CD14-positive monocyte (primary cell): ENCODE measurements around the gene SLA2. TPM values are rescaled to one million over a fixed set of nuclear protein-coding genes. Genes with fewer than 3 reads are reported as not detected.

Experiments used
- DNase-seq, 3 donors: peaks; one replicate each; pipeline ENCODE4 v3.0.0-alpha.2; 2011 to 2022
- H2AFZ ChIP-seq: 2 replicates; pipeline ENCODE4 v1.6.0; 2012; ENCODE audit warnings: mild to moderate bottlenecking, low read depth, low read length, inconsistent platforms; ENCODE audit not compliant: insufficient read depth, poor library complexity, severe bottlenecking
- H3K27ac ChIP-seq, 2 donors: 1 replicate in 1 of 2; 2 replicates in 1 of 2; pipeline ENCODE4 v1.5.1; 2012 to 2013; ENCODE audit warnings: low read length in 2 of 2, control low read depth in 1 of 2, inconsistent platforms in 1 of 2, low read depth in 1 of 2, mild to moderate bottlenecking in 1 of 2
- H3K27me3 ChIP-seq, 2 donors: one replicate each; pipeline versions ENCODE4 v1.6.0 to v1.6.1; 2011 to 2013; ENCODE audit warnings: low read length in 2 of 2; ENCODE audit not compliant: control insufficient read depth in 2 of 2, insufficient read depth in 2 of 2
- H3K36me3 ChIP-seq, 2 donors: replicated peaks in 1 of 2; 1 replicate in 1 of 2; 2 replicates in 1 of 2; pipeline versions ENCODE4 v1.5.1 to v1.6.1; 2012 to 2013; ENCODE audit warnings: low read length in 2 of 2, control low read depth in 1 of 2, inconsistent platforms in 1 of 2, mild to moderate bottlenecking in 1 of 2; ENCODE audit not compliant: insufficient read depth in 2 of 2, control insufficient read depth in 1 of 2
- H3K4me1 ChIP-seq, 2 donors: 1 replicate in 1 of 2; 2 replicates in 1 of 2; pipeline versions ENCODE4 v1.5.1 to v1.6.1; 2012 to 2013; ENCODE audit warnings: low read length in 2 of 2, control low read depth in 1 of 2, inconsistent platforms in 1 of 2, mild to moderate bottlenecking in 1 of 2, moderate library complexity in 1 of 2; ENCODE audit not compliant: insufficient read depth in 2 of 2, control insufficient read depth in 1 of 2
- H3K4me2 ChIP-seq: replicated peaks from 2 replicates; pipeline ENCODE3; 2012; ENCODE audit warnings: low read length, moderate library complexity, mild to moderate bottlenecking; ENCODE audit not compliant: poor library complexity, severe bottlenecking; ENCODE audit errors: extremely low read depth
- H3K4me3 ChIP-seq, 3 experiments: fragments of 200-600 bp in 1 of 3; sonication (generic) in 1 of 3; replicated peaks in 1 of 3; 1 replicate in 2 of 3; 2 replicates in 1 of 3; pipeline ENCODE4 v1.5.1; 2011 to 2013; ENCODE audit warnings: low read length in 3 of 3, mild to moderate bottlenecking in 3 of 3, control low read depth in 2 of 3, low read depth in 2 of 3, inconsistent platforms in 1 of 3, moderate library complexity in 1 of 3
- H3K79me2 ChIP-seq: 2 replicates; pipeline ENCODE4 v1.6.0; 2012; ENCODE audit warnings: mild to moderate bottlenecking, control low read depth, inconsistent platforms, low read length, moderate library complexity; ENCODE audit not compliant: insufficient read depth
- H3K9ac ChIP-seq: 2 replicates; pipeline ENCODE4 v1.6.0; 2017; ENCODE audit warnings: low read length, mild to moderate bottlenecking; ENCODE audit not compliant: insufficient read depth, poor library complexity, severe bottlenecking
- H3K9me3 ChIP-seq, 2 donors: replicated peaks in 1 of 2; 1 replicate in 1 of 2; 2 replicates in 1 of 2; pipeline versions ENCODE4 v1.5.1 to v1.6.1; 2012 to 2013; ENCODE audit warnings: low read length in 2 of 2, control low read depth in 1 of 2; ENCODE audit not compliant: control insufficient read depth in 1 of 2, insufficient read depth in 1 of 2
- H4K20me1 ChIP-seq: 2 replicates; pipeline ENCODE4 v1.6.0; 2012; ENCODE audit warnings: mild to moderate bottlenecking, low read length, control low read depth, moderate library complexity; ENCODE audit not compliant: insufficient read depth
- H3K27ac Mint-ChIP-seq, 7 donors: one replicate each; pipeline ENCODE4 v1.8.0; 2020; ENCODE audit warnings: mild to moderate bottlenecking in 7 of 7, mixed read lengths in 7 of 7, moderate library complexity in 6 of 7, inconsistent platforms in 2 of 7
- H3K27me3 Mint-ChIP-seq, 3 donors: one replicate each; pipeline ENCODE4 v1.8.0; 2021 to 2022; ENCODE audit warnings: low read depth in 3 of 3, mild to moderate bottlenecking in 3 of 3, mixed read lengths in 3 of 3, moderate library complexity in 3 of 3, inconsistent platforms in 1 of 3
- H3K36me3 Mint-ChIP-seq, 2 donors: one replicate each; pipeline ENCODE4 v1.8.0; 2020; ENCODE audit warnings: mixed read lengths in 2 of 2, inconsistent platforms in 1 of 2, mild to moderate bottlenecking in 1 of 2
- H3K4me1 Mint-ChIP-seq: one replicate; pipeline ENCODE4 v1.8.0; 2020; ENCODE audit warnings: mild to moderate bottlenecking, mixed read lengths
- H3K4me3 Mint-ChIP-seq, 2 donors: one replicate each; pipeline ENCODE4 v1.8.0; 2020; ENCODE audit warnings: mild to moderate bottlenecking in 2 of 2, mixed read lengths in 2 of 2, moderate library complexity in 1 of 2
- H3K9me3 Mint-ChIP-seq, 7 donors: one replicate each; pipeline ENCODE4 v1.8.0; 2020 to 2022; ENCODE audit warnings: mixed read lengths in 7 of 7, mild to moderate bottlenecking in 6 of 7, moderate library complexity in 6 of 7, inconsistent platforms in 2 of 7
- WGBS: methylation state at CpG from one replicate; pipeline ENCODE4 v1.1.5; 2013; ENCODE audit warnings: missing lambda C conversion rate; ENCODE audit not compliant: insufficient coverage; 5-methylcytosine and 5-hydroxymethylcytosine counted together
- intact Hi-C, 2 donors: fragments of 100-400 bp; cut with micrococcal nuclease; formaldehyde crosslinking; loops; one replicate each; pipeline versions ENCODE4 v1.15.0 to v1.15.1; 2023
- polyA plus RNA-seq, 3 donors: library from polyadenylated mRNA; depleted of rRNA in 1 of 3; unstranded in 2 of 3; stranded (reverse) in 1 of 3; fragments of 300-500 nt in 2 of 3; fragments of >200 nt in 1 of 3; fragmentation: Illumina TruSeq in 2 of 3; gene quantifications; 1 replicate in 2 of 3; 2 replicates in 1 of 3; pipeline ENCODE4 v1.2.3, GENCODE V29; 2012 to 2021
- TF ChIP-seq, protein P1 (sequence below): fragments of 200-600 bp; IDR thresholded peaks from one replicate; pipeline ENCODE4 v1.8.0; 2022; ENCODE audit warnings: antibody characterized with exemption, mild to moderate bottlenecking

The SLA2 gene
- polyA plus RNA-seq, 3 donors = 0.16 to 0.19 (median 0.17) TPM

DNA sequence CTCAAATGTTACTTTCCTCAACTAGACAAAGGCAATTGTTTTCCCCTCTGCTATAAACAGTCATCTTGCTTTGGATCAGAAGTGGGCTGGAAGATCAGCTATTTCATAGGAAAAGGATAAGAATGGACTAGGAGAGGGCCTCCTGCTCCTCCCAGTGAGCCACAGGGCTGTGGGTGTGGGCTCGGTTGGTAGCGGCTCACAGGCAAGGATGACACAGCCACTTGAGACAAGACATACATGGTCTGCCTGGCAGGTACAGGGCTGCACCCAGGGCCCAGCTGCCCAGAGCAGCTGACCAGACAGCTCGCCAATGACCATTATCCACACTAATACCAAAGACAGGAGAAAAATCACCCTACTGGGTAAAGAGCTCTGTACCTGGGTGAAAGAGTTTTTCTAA lies 9.0 kb upstream of the SLA2 start:
- no peak overlapping the region for H3K27ac ChIP-seq
- no peaks in the 10 kb centered on the region for H4K20me1 ChIP-seq
- no peak overlapping the region for H2AFZ ChIP-seq
- H3K4me1 Mint-ChIP-seq = peaks cover 8% of the 10 kb centered on the region
- H3K4me1 ChIP-seq = peaks cover 5 to 8% of the 10 kb centered on the region in 2 donors
- H3K4me3 ChIP-seq = no peak overlapping the region
- no peak overlapping the region for H3K4me2 ChIP-seq
- WGBS = 95% methylated on average over 2 of the region's 3 CpGs
- no peaks in the 10 kb centered on the region for H3K79me2 ChIP-seq
- peaks cover 31 to 49% of the 10 kb centered on the region in 2 donors for H3K36me3 Mint-ChIP-seq
- no peaks in the 10 kb centered on the region for H3K9me3 ChIP-seq
- H3K4me3 Mint-ChIP-seq = no peak overlapping the region
- intact Hi-C loops = no loop called here
- no peaks in the 10 kb centered on the region for H3K27me3 Mint-ChIP-seq
- H3K9me3 Mint-ChIP-seq = peaks cover 0 to 2% (median 0%) of the 10 kb centered on the region in 7 donors
- no peak overlapping the region for H3K27ac Mint-ChIP-seq
- H3K9ac ChIP-seq = no peak overlapping the region
- TF ChIP-seq, protein P1, sequence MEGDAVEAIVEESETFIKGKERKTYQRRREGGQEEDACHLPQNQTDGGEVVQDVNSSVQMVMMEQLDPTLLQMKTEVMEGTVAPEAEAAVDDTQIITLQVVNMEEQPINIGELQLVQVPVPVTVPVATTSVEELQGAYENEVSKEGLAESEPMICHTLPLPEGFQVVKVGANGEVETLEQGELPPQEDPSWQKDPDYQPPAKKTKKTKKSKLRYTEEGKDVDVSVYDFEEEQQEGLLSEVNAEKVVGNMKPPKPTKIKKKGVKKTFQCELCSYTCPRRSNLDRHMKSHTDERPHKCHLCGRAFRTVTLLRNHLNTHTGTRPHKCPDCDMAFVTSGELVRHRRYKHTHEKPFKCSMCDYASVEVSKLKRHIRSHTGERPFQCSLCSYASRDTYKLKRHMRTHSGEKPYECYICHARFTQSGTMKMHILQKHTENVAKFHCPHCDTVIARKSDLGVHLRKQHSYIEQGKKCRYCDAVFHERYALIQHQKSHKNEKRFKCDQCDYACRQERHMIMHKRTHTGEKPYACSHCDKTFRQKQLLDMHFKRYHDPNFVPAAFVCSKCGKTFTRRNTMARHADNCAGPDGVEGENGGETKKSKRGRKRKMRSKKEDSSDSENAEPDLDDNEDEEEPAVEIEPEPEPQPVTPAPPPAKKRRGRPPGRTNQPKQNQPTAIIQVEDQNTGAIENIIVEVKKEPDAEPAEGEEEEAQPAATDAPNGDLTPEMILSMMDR = no peak
- DNase-seq = no peak
- peaks cover 0 to 31% of the 10 kb centered on the region in 2 donors for H3K36me3 ChIP-seq
- no peaks in the 10 kb centered on the region for H3K27me3 ChIP-seq

DNA sequence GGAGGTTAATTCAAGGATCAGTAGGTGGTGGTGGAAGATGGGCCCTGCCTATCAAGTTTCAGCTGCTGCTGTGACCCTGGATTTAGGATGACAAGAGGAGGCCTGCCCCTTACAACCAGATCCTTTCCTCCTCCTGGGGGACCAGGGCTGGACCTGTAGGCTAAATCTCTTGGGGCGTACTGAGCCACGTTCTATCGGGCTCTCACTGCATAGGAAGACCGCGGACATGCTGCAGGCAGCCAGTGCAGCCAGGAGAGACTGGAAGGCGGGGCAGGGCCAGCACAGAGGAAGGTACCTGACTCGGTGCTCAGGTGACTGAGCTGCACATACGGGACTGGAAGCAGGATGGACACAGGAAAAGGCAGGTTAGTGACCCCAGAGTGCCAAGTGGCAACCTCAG lies 8.5 kb upstream of the SLA2 start:
- Mint-ChIP-seq H3K27ac (peak overlapping the region in 1 of 7 donors; percentile 7), H3K4me3 (no peak overlapping the region), H3K27me3 (peaks cover 0 to 1% (median 0%) of the 10 kb centered on the region in 3 donors), H3K9me3 (peaks cover 0 to 2% (median 0%) of the 10 kb centered on the region in 7 donors), H3K4me1 (peaks cover 8% of the 10 kb centered on the region), H3K36me3 (peaks cover 31 to 48% of the 10 kb centered on the region in 2 donors)
- TF ChIP-seq, protein P1 = no peak
- H3K4me3 ChIP-seq = no peak overlapping the region
- H3K9me3 ChIP-seq = no peaks in the 10 kb centered on the region
- no peak overlapping the region for H3K9ac ChIP-seq
- 99% methylated on average over 8 of the region's 8 CpGs for WGBS
- DNase-seq = no peak
- no peak overlapping the region for H3K4me2 ChIP-seq
- H3K4me1 ChIP-seq = peaks cover 5 to 8% of the 10 kb centered on the region in 2 donors
- H4K20me1 ChIP-seq = no peaks in the 10 kb centered on the region
- peaks cover 0 to 31% of the 10 kb centered on the region in 2 donors for H3K36me3 ChIP-seq
- no peak overlapping the region for H2AFZ ChIP-seq
- H3K27me3 ChIP-seq = no peaks in the 10 kb centered on the region
- intact Hi-C loops = no loop called here
- H3K27ac ChIP-seq = no peak overlapping the region
- no peaks in the 10 kb centered on the region for H3K79me2 ChIP-seq
